Sigmoid colon (tissue), 7 donors: ENCODE measurements around the gene TRIM33. TPM values are rescaled to one million over a fixed set of nuclear protein-coding genes. Genes with fewer than 3 reads are reported as not detected.

Experiments used
- DNase-seq: peaks from one replicate; pipeline ENCODE4 v3.0.0-alpha.2; 2019
- H3K27ac ChIP-seq, 4 donors: fragments of 200-600 bp; sonication (generic); one replicate each; pipeline ENCODE4 v1.5.1; 2016 to 2019; ENCODE audit warnings: mild to moderate bottlenecking in 1 of 4
- H3K27me3 ChIP-seq, 3 donors: fragments of 200-600 bp; sonication (generic); one replicate each; pipeline ENCODE4 v1.5.1; 2019; ENCODE audit warnings: mild to moderate bottlenecking in 1 of 3
- H3K36me3 ChIP-seq, 4 donors: fragments of 200-600 bp; sonication (generic); one replicate each; pipeline ENCODE4 v1.5.1; 2016 to 2019
- H3K4me1 ChIP-seq, 4 donors: fragments of 200-600 bp; sonication (generic); one replicate each; pipeline ENCODE4 v1.5.1; 2017 to 2019
- H3K4me3 ChIP-seq, 4 donors: fragments of 200-600 bp; sonication (generic); one replicate each; pipeline ENCODE4 v1.5.1; 2017 to 2019; ENCODE audit warnings: mild to moderate bottlenecking in 2 of 4, moderate library complexity in 1 of 4
- H3K9me3 ChIP-seq, 4 donors: fragments of 200-600 bp in 3 of 4; sonication (generic) in 3 of 4; one replicate each; pipeline versions ENCODE4 v1.5.1 to v1.6.1; 2013 to 2019
- EP300 ChIP-seq, 4 donors: sonication (generic); formaldehyde crosslinking; IDR thresholded peaks; one replicate each; pipeline ENCODE4 v1.6.1; 2017; ENCODE audit warnings: antibody characterized with exemption in 4 of 4
- POLR2A ChIP-seq, 2 donors: fragments of 450-650 bp; IDR thresholded peaks; one replicate each; pipeline ENCODE4 v1.6.1; 2016; ENCODE audit warnings: antibody characterized with exemption in 2 of 2, mild to moderate bottlenecking in 2 of 2, moderate library complexity in 2 of 2
- POLR2AphosphoS5 ChIP-seq, 4 donors: sonication (generic); formaldehyde crosslinking; IDR thresholded peaks; one replicate each; pipeline ENCODE4 v1.6.1; 2017; ENCODE audit warnings: antibody characterized with exemption in 4 of 4
- WGBS, 2 donors: extraction: QIAGEN DNeasy Blood & Tissue Kit; methylation state at CpG; one replicate each; pipeline ENCODE4 v1.1.7; 2013; 5-methylcytosine and 5-hydroxymethylcytosine counted together
- intact Hi-C: fragments of 100-400 bp; cut with DNase I; formaldehyde crosslinking; loops from one replicate; pipeline ENCODE4 v1.15.1; 2023
- polyA plus RNA-seq, 3 donors: library from polyadenylated mRNA; stranded (reverse); fragments of 200-250 nt; gene quantifications; one replicate each; pipeline ENCODE4 v1.2.3, GENCODE V29; 2013
- total RNA-seq, 4 donors: library from RNA; depleted of rRNA; stranded (reverse); fragments of >200 nt; gene quantifications; one replicate each; pipeline ENCODE4 v1.1.0, GENCODE V29; 2016
- TF ChIP-seq, protein P1 (sequence below), 4 experiments: fragments of 450-650 bp in 3 of 4; fragments of 200-600 bp in 1 of 4; IDR thresholded peaks; one replicate each; pipeline ENCODE4 v1.5.1; 2016 to 2019; ENCODE audit warnings: antibody characterized with exemption in 4 of 4, mild to moderate bottlenecking in 3 of 4, moderate library complexity in 2 of 4
- donor health status: healthy with polysubstance abuse.
- donor health status: Bipolar disorder and iron deficiency.
- donor health status: healthy.

Gene TRIM33
- total and polyA plus RNA-seq, 7 donors: 4.6 to 42.0 (median 38.7) TPM

DNA sequence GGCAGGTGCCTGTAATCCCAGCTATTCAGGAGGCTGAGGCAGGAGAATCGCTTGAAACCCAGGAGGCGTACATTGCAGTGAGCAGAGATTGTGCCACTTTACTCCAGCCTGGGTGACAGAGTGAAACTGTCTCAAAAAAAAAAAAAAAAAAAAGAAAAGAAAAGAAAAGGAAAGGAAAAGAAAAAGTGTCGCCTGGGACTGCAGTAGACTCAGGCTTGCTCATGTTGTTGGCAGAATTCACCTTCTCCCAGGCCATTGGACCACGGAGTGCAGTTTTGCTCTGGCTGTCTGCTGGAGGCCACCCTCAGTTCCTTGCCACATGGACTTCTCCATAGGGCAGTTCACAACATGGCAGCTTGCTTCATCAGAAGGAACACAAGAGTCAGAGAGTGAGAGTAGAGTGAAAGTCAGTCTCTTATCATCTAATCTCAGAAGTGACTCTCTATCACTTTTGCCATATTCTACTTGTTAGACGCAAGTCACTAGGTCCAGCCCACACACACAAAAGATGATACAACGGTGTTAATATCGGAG is 41.2 kb upstream of the TRIM33 start:
- 95 to 96% methylated on average over 7 of the region's 7 CpGs for WGBS, 2 donors
- no peak for DNase-seq
- no peaks in the 10 kb centered on the region for H3K4me1 ChIP-seq
- no peak overlapping the region for H3K27ac ChIP-seq
- no peaks in the 10 kb centered on the region for H3K36me3 ChIP-seq
- TF ChIP-seq, protein P1, sequence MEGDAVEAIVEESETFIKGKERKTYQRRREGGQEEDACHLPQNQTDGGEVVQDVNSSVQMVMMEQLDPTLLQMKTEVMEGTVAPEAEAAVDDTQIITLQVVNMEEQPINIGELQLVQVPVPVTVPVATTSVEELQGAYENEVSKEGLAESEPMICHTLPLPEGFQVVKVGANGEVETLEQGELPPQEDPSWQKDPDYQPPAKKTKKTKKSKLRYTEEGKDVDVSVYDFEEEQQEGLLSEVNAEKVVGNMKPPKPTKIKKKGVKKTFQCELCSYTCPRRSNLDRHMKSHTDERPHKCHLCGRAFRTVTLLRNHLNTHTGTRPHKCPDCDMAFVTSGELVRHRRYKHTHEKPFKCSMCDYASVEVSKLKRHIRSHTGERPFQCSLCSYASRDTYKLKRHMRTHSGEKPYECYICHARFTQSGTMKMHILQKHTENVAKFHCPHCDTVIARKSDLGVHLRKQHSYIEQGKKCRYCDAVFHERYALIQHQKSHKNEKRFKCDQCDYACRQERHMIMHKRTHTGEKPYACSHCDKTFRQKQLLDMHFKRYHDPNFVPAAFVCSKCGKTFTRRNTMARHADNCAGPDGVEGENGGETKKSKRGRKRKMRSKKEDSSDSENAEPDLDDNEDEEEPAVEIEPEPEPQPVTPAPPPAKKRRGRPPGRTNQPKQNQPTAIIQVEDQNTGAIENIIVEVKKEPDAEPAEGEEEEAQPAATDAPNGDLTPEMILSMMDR (IDR thresholded peaks at IDR 0.05): no peak
- no peak for TF ChIP-seq EP300 (IDR thresholded peaks at IDR 0.05)
- intact Hi-C loops: no loop called here
- H3K9me3 ChIP-seq: no peaks in the 10 kb centered on the region
- H3K4me3 ChIP-seq: no peak overlapping the region
- H3K27me3 ChIP-seq: no peaks in the 10 kb centered on the region

DNA sequence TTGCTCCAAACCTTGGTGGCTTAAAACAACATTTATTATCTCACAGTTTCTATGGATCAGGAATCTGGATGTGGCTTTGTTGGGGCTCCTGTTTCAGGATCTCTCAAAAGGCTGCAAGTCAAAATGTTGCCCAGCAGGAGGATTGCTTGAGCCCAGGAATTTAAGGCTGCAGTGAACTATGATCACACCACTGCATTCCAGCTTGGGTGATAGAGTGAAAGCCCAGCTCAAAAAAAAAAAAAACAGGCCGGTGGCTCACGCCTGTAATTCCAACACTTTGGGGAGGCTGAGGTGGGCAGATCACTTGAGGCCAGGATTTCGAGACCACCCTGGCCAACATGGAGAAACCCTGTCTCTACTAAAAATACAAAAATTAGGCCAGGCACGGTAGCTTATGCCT is 40.4 kb upstream of the TRIM33 start:
- H3K4me3 ChIP-seq: no peak overlapping the region
- WGBS, 2 donors: 87 to 88% methylated on average over 4 of the region's 4 CpGs
- intact Hi-C loops: no loop called here
- no peak overlapping the region for H3K27ac ChIP-seq
- no peaks in the 10 kb centered on the region for H3K4me1 ChIP-seq
- no peak for DNase-seq
- no peaks in the 10 kb centered on the region for H3K9me3 ChIP-seq
- TF ChIP-seq POLR2A (IDR thresholded peaks at IDR 0.05) (no peak), EP300 (IDR thresholded peaks at IDR 0.05) (no peak), POLR2AphosphoS5 (IDR thresholded peaks at IDR 0.05) (no peak)
- TF ChIP-seq, protein P1 (IDR thresholded peaks at IDR 0.05): no peak
- H3K27me3 ChIP-seq: no peaks in the 10 kb centered on the region
- H3K36me3 ChIP-seq: no peaks in the 10 kb centered on the region

- Histone ChIP-seq H3K27me3 (no peaks in the 10 kb centered on the region), H3K27ac (no peak overlapping the region), H3K9me3 (no peaks in the 10 kb centered on the region), H3K36me3 (no peaks in the 10 kb centered on the region), H3K4me1 (no peaks in the 10 kb centered on the region), H3K4me3 (no peak overlapping the region)
- WGBS, 2 donors: 92 to 96% methylated on average over 2 of the region's 2 CpGs
- TF ChIP-seq POLR2A (IDR thresholded peaks at IDR 0.05) (no peak), POLR2AphosphoS5 (IDR thresholded peaks at IDR 0.05) (no peak), EP300 (IDR thresholded peaks at IDR 0.05) (no peak)
- TF ChIP-seq, protein P1 (IDR thresholded peaks at IDR 0.05): no peak
- intact Hi-C loops: no loop called here
- DNase-seq: no peak
These were observed 39.3 kb upstream of the TRIM33 start for GRCh38 chr1:114550336-114550735.

GRCh38 chr1:114549137-114549536 is 38.1 kb upstream of the TRIM33 start:
- intact Hi-C loops: no loop called here
- no peak for TF ChIP-seq EP300 (IDR thresholded peaks at IDR 0.05)
- TF ChIP-seq POLR2A (IDR thresholded peaks at IDR 0.05): no peak
- no peak for TF ChIP-seq POLR2AphosphoS5 (IDR thresholded peaks at IDR 0.05)
- TF ChIP-seq, protein P1 (IDR thresholded peaks at IDR 0.05): no peak
- Histone ChIP-seq H3K27me3 (no peaks in the 10 kb centered on the region), H3K36me3 (no peaks in the 10 kb centered on the region), H3K4me3 (no peak overlapping the region), H3K4me1 (no peaks in the 10 kb centered on the region), H3K27ac (no peak overlapping the region), H3K9me3 (no peaks in the 10 kb centered on the region)
- 63 to 79% methylated on average over 4 of the region's 4 CpGs for WGBS, 2 donors
- no peak for DNase-seq

DNA sequence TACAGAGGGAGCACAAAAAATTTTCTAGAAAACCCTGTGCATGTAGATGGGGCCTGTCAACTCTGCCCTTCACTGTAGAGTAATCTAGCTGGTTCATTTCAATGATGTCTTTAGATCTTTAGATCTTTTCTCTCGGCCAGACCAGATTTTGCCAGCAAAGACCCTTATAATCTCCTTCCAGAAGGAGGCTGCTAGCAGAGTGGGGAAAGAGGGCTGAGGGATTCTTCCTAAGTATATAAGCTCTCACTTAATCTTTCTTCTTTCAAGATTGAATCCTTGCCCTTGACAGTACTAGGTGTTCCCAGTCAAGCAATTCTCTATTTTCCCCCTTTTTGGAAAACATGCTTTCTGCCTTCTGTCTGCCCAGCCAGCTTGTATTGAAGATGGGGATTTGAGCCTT is 36.1 kb upstream of the TRIM33 start:
- Histone ChIP-seq H3K9me3 (no peaks in the 10 kb centered on the region), H3K4me3 (no peak overlapping the region), H3K36me3 (no peaks in the 10 kb centered on the region), H3K27me3 (no peaks in the 10 kb centered on the region), H3K4me1 (no peaks in the 10 kb centered on the region), H3K27ac (no peak overlapping the region)
- intact Hi-C loops: no loop called here
- DNase-seq: no peak
- WGBS, 2 donors: 83 to 95% methylated on average over 1 of the region's 1 CpG
- TF ChIP-seq POLR2AphosphoS5 (IDR thresholded peaks at IDR 0.05) (no peak), EP300 (IDR thresholded peaks at IDR 0.05) (no peak)
